Spleen (tissue), 7 donors: Measurements from ENCODE around the gene TMEM267.

Experiments
- CTCF ChIP-seq, 11 experiments: fragments of 200-600 bp in 7 of 11; fragments of 450-650 bp in 4 of 11; sonication (generic) in 4 of 11; IDR thresholded peaks in 8 of 11; conservative IDR thresholded peaks in 3 of 11; 1 replicate in 7 of 11; 2 replicates in 4 of 11; pipeline versions ENCODE4 v1.4.0 to v1.8.0; 2016 to 2021; ENCODE audit warnings: antibody characterized with exemption in 11 of 11, inconsistent platforms in 4 of 11, mild to moderate bottlenecking in 1 of 11
- POLR2A ChIP-seq, 3 donors: fragments of 450-650 bp; IDR thresholded peaks; one replicate each; pipeline ENCODE4 v1.5.1; 2017; ENCODE audit warnings: antibody characterized with exemption in 3 of 3, mild to moderate bottlenecking in 1 of 3
- donor health status: DM: no; HTN: no; CAD: no; lungs with moderate emphysema.
- donor health status: DM: no; HTN: no; CAD: no.
- donor health status: DM: no; HTN: no; CAD: no.

GRCh38 chr5:43415935-43416802, 67.5 kb downstream of the TMEM267 start:
- no peak for TF ChIP-seq CTCF (IDR thresholded peaks at IDR 0.05 in 8 of 11, conservative IDR thresholded peaks at IDR 0.05 in 3 of 11)
- TF ChIP-seq POLR2A (IDR thresholded peaks at IDR 0.05): no peak
